Thyroid gland (tissue), 4 donors: ENCODE measurements around the gene GPSM3.
"Not testable (repeated sequence)": the region's sequence is repeated elsewhere in the genome, so short reads cannot be mapped to it uniquely, and the experiment has no call there.

Source experiments
- POLR2A ChIP-seq, 2 donors: fragments of 450-650 bp; IDR thresholded peaks; one replicate each; pipeline ENCODE4 v1.6.1; 2017; ENCODE audit warnings: antibody characterized with exemption in 2 of 2, mild to moderate bottlenecking in 2 of 2, moderate library complexity in 1 of 2
- TF ChIP-seq, protein P1 (sequence below), 6 experiments: fragments of 200-600 bp in 3 of 6; fragments of 450-650 bp in 3 of 6; sonication (generic) in 3 of 6; IDR thresholded peaks; one replicate each; pipeline ENCODE4 v1.5.1; 2016 to 2019; ENCODE audit warnings: antibody characterized with exemption in 6 of 6, mild to moderate bottlenecking in 2 of 6, inconsistent platforms in 1 of 6, moderate library complexity in 1 of 6

DNA sequence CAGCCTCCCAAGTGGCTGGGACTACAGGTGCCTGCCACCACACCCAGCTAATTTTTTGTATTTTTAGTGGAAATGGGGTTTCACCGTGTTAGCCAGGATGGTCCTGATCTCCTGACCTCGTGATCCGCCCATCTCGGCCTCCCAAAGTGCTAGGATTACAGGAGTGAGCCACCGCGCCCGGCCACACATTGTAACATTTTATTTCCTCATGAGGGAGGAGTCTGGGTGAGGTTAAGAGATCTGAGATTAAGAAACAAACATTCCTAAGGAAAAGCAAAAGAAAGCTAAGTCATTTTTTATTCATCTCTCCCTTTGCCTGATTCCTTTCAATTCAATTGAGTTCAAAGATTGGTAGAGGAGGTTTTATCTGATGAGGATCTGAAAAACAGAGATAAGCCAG, 48.2 kb downstream of the GPSM3 start:
- not testable (repeated sequence) for TF ChIP-seq POLR2A (IDR thresholded peaks at IDR 0.05)
- TF ChIP-seq, protein P1, sequence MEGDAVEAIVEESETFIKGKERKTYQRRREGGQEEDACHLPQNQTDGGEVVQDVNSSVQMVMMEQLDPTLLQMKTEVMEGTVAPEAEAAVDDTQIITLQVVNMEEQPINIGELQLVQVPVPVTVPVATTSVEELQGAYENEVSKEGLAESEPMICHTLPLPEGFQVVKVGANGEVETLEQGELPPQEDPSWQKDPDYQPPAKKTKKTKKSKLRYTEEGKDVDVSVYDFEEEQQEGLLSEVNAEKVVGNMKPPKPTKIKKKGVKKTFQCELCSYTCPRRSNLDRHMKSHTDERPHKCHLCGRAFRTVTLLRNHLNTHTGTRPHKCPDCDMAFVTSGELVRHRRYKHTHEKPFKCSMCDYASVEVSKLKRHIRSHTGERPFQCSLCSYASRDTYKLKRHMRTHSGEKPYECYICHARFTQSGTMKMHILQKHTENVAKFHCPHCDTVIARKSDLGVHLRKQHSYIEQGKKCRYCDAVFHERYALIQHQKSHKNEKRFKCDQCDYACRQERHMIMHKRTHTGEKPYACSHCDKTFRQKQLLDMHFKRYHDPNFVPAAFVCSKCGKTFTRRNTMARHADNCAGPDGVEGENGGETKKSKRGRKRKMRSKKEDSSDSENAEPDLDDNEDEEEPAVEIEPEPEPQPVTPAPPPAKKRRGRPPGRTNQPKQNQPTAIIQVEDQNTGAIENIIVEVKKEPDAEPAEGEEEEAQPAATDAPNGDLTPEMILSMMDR (IDR thresholded peaks at IDR 0.05) = not testable (repeated sequence)
